GM18498 (cell line): Measurements from ENCODE around the gene ETFRF1.

Experiments
- ATAC-seq: cut with Tn5 transposase; IDR thresholded peaks from one replicate; pipeline ENCODE4 v1.9.1; 2021; ENCODE audit warnings: mild to moderate bottlenecking, moderate library complexity; ENCODE audit not compliant: unreplicated experiment

ETFRF1 gene

GRCh38 chr12:25195056-25195971, at the start of gene ETFRF1, which contains the start of gene DNAI7:
TSS of gene ETFRF1 (plus strand) at chr12:25195237. CDS start at chr12:25203957, 8,720 bp downstream.
TSS of gene DNAI7 (minus strand) at chr12:25195160. CDS start at chr12:25195078, 82 bp downstream.
- peak; percentile 97 for ATAC-seq

- ATAC-seq: no peak
Observed at GRCh38 chr12:25146686-25147085, 48.4 kb upstream of the ETFRF1 start.

GRCh38 chr12:25151476-25151875, 43.6 kb upstream of the ETFRF1 start:
- ATAC-seq: no peak

GRCh38 chr12:25152055-25152454, 43.0 kb upstream of the ETFRF1 start:
- ATAC-seq: no peak

GRCh38 chr12:25155022-25155576, 39.9 kb upstream of the ETFRF1 start:
- peak; percentile 55 for ATAC-seq

GRCh38 chr12:25156061-25156460, 39.0 kb upstream of the ETFRF1 start:
- no peak for ATAC-seq

- no peak for ATAC-seq
Observed at GRCh38 chr12:25162866-25163265, 32.2 kb upstream of the ETFRF1 start.

GRCh38 chr12:25182765-25183164, 12.3 kb upstream of the ETFRF1 start:
- no peak for ATAC-seq

GRCh38 chr12:25184132-25184531, 10.9 kb upstream of the ETFRF1 start:
- no peak for ATAC-seq

- ATAC-seq: no peak
Observed at GRCh38 chr12:25186038-25186787, 8.8 kb upstream of the ETFRF1 start.

- peak; percentile 95 for ATAC-seq
Observed at GRCh38 chr12:25186788-25187402, 8.1 kb upstream of the ETFRF1 start.

- ATAC-seq: no peak
Observed at GRCh38 chr12:25187781-25188180, 7.3 kb upstream of the ETFRF1 start.

- no peak for ATAC-seq
Observed at GRCh38 chr12:25189656-25190055, 5.4 kb upstream of the ETFRF1 start.

GRCh38 chr12:25190793-25191192, 4.2 kb upstream of the ETFRF1 start:
- no peak for ATAC-seq

- ATAC-seq: no peak
Observed at GRCh38 chr12:25194214-25194613, 823 bp upstream of the ETFRF1 start.

GRCh38 chr12:25194722-25195055, 348 bp upstream of the ETFRF1 start:
- peak; percentile 16 for ATAC-seq

GRCh38 chr12:25197608-25198007, 2.6 kb downstream of the ETFRF1 start:
- no peak for ATAC-seq

- no peak for ATAC-seq
Observed at GRCh38 chr12:25200703-25201102, 5.7 kb downstream of the ETFRF1 start.

GRCh38 chr12:25202137-25202536, 7.1 kb downstream of the ETFRF1 start:
- ATAC-seq: no peak

GRCh38 chr12:25207411-25207810, 12.4 kb downstream of the ETFRF1 start:
- no peak for ATAC-seq

- no peak for ATAC-seq
Observed at GRCh38 chr12:25207846-25208245, 12.8 kb downstream of the ETFRF1 start.
